GM12891 (cell line): ENCODE data around the gene NPTXR.

Experiments
- POLR2A ChIP-seq: IDR thresholded peaks from 2 replicates; pipeline ENCODE4 v1.6.1; 2011; ENCODE audit warnings: low read depth, low read length, control low read depth
- POLR2AphosphoS5 ChIP-seq: IDR thresholded peaks from 2 replicates; pipeline ENCODE4 v1.6.1; 2011; ENCODE audit warnings: low read depth, low read length, control low read depth
- POU2F2 ChIP-seq: IDR thresholded peaks from 2 replicates; pipeline ENCODE4 v1.6.1; 2011; ENCODE audit warnings: low read depth, mild to moderate bottlenecking, control low read depth, low read length, moderate library complexity
- TAF1 ChIP-seq: IDR thresholded peaks from 2 replicates; pipeline ENCODE4 v1.6.1; 2011; ENCODE audit warnings: low read depth, low read length, control low read depth

DNA sequence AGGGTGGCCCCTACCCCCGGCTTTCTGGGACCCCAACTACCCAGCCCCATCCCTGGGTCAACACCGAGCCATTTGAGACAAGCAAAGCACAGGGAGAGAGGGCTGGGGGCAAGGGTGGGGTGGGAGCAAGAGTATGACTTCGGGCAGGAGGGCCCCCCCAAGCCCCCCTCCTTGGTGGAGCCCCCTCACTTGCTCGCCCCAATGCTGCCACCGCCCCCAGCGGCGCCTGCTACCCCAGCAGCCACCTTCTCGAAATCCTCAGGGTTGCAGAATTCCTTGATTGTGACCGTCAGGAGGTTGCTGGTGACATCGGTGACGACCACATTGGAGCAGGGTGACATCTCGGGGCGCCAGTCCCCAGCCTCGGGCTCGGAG lies 22.2 kb upstream of the NPTXR start:
- TF ChIP-seq POU2F2 (no peak), POLR2A (no peak), POLR2AphosphoS5 (no peak), TAF1 (no peak)
